Measurements from ENCODE around the gene HAT1. TPM values are rescaled to one million over a fixed set of nuclear protein-coding genes. Genes with fewer than 3 reads are reported as not detected.

The HAT1 gene
- total and polyA plus RNA-seq, 9 donors = 22.7 to 46.1 (median 33.3) TPM

- Histone ChIP-seq H3K36me3 (no peaks in the 10 kb centered on the region), H3K27me3 (no peaks in the 10 kb centered on the region), H3K27ac (no peak overlapping the region), H3K4me3 (no peak overlapping the region), H3K9me3 (no peaks in the 10 kb centered on the region), H3K4me1 (ENCODE audit: insufficient read depth) (no peaks in the 10 kb centered on the region)
- DNase-seq = no peak
- WGBS, 3 donors = 96 to 97% (median 97%) methylated on average over 2 of the region's 2 CpGs
- intact Hi-C loops (cut with DNase I) = no loop called here
- TF ChIP-seq EP300 (IDR thresholded peaks at IDR 0.05) = no peak
- no peak for TF ChIP-seq CTCF (IDR thresholded peaks at IDR 0.05)
- no peak for TF ChIP-seq POLR2A (IDR thresholded peaks at IDR 0.05)
These were observed 32.9 kb upstream of the HAT1 start for GRCh38 chr2:171889333-171889732.

- intact Hi-C loops (cut with DNase I) = loop anchor here in 1 of 4 donors (10.0 kb wide), 1 partner anchor 75 kb away; no protein-coding TSS in a partner anchor
- Histone ChIP-seq H3K27me3 (no peaks in the 10 kb centered on the region), H3K27ac (no peak overlapping the region), H3K36me3 (no peaks in the 10 kb centered on the region), H3K9me3 (no peaks in the 10 kb centered on the region), H3K4me1 (ENCODE audit: insufficient read depth) (peaks cover 1% of the 10 kb centered on the region), H3K4me3 (no peak overlapping the region)
- WGBS, 3 donors = 85 to 96% (median 86%) methylated on average over 1 of the region's 1 CpG
- no peak for DNase-seq
- TF ChIP-seq CTCF (IDR thresholded peaks at IDR 0.05) (no peak), POLR2A (IDR thresholded peaks at IDR 0.05) (no peak), EP300 (IDR thresholded peaks at IDR 0.05) (no peak)
These were observed 32.5 kb upstream of the HAT1 start for GRCh38 chr2:171889808-171890207.

GRCh38 chr2:171893196-171893823 lies 29.0 kb upstream of the HAT1 start:
- H3K27me3 ChIP-seq = no peaks in the 10 kb centered on the region
- no peak for DNase-seq
- H3K27ac ChIP-seq = no peak overlapping the region
- H3K9me3 ChIP-seq = no peaks in the 10 kb centered on the region
- H3K4me3 ChIP-seq = peak overlapping the region; percentile 84
- WGBS, 3 donors = 36 to 44% (median 37%) methylated on average over 7 of the region's 7 CpGs
- H3K36me3 ChIP-seq = no peaks in the 10 kb centered on the region
- intact Hi-C loops (cut with DNase I) = loop anchor here in 1 of 4 donors (10.0 kb wide), 1 partner anchor 79 kb away; no protein-coding TSS in a partner anchor
- TF ChIP-seq EP300 (IDR thresholded peaks at IDR 0.05) (no peak), POLR2A (IDR thresholded peaks at IDR 0.05) (no peak), CTCF (IDR thresholded peaks at IDR 0.05) (no peak)
- H3K4me1 ChIP-seq (ENCODE audit: insufficient read depth) = peaks cover 3% of the 10 kb centered on the region

GRCh38 chr2:171893824-171894611 lies 28.2 kb upstream of the HAT1 start, which contains the start of gene SLC25A12:
TSS of gene SLC25A12 (minus strand) at chr2:171894244. CDS start at chr2:171894214, 30 bp downstream.
- H3K27ac ChIP-seq = peak within 1 kb of the TSS; percentile 22 to 54
- intact Hi-C loops (cut with DNase I) = loop anchor here in 1 of 4 donors (10.0 kb wide), 1 partner anchor 79 kb away; no protein-coding TSS in a partner anchor
- DNase-seq = peak; percentile 77 to 88 (median 83)
- H3K4me1 ChIP-seq (ENCODE audit: insufficient read depth) = peaks cover 3% of the 10 kb centered on the region
- no peaks in the 10 kb centered on the region for H3K27me3 ChIP-seq
- TF ChIP-seq POLR2A (IDR thresholded peaks at IDR 0.05) = peak; percentile 30
- TF ChIP-seq EP300 (IDR thresholded peaks at IDR 0.05) = no peak
- TF ChIP-seq CTCF (IDR thresholded peaks at IDR 0.05) = no peak
- peak within 1 kb of the TSS; percentile 84 for H3K4me3 ChIP-seq
- H3K36me3 ChIP-seq = no peaks in the 10 kb centered on the region
- WGBS, 3 donors = 0 to 1% (median 1%) methylated on average over 44 to 63 of the region's 63 CpGs
- H3K9me3 ChIP-seq = no peaks in the 10 kb centered on the region

All from ovary (tissue), 9 donors.